Glomerular visceral epithelial cell (primary cell): ENCODE results near the gene LMO2.
"Not testable (repeated sequence)": the region's sequence is repeated elsewhere in the genome, so short reads cannot be mapped to it uniquely, and the experiment has no call there.

ENCODE experiments used
- DNase-seq: peaks from one replicate; pipeline ENCODE4 v3.0.0-alpha.2; 2016; ENCODE audit errors: extremely low spot score

LMO2 gene

GRCh38 chr11:33825854-33826560, 65.9 kb downstream of the LMO2 start:
- no peak for DNase-seq

GRCh38 chr11:33822981-33823380, 68.9 kb downstream of the LMO2 start:
- DNase-seq, result not testable (repeated sequence)

GRCh38 chr11:33819278-33820035, 72.4 kb downstream of the LMO2 start:
- no peak for DNase-seq
